HFF-Myc (cell line): Measurements from ENCODE around the gene DTHD1.

ENCODE experiments used
- DNase-seq: peaks from one replicate; pipeline ENCODE4 v3.0.0-alpha.2; 2011; ENCODE audit warnings: low read depth; ENCODE audit errors: extremely low read depth
- H3K4me3 ChIP-seq: replicated peaks from 2 replicates; pipeline ENCODE4 v1.5.1; 2011; ENCODE audit warnings: low read depth, mild to moderate bottlenecking, control low read depth, low read length
- CTCF ChIP-seq: IDR thresholded peaks from 2 replicates; pipeline ENCODE4 v1.5.1; 2012; ENCODE audit warnings: mild to moderate bottlenecking, low read depth, low read length, control low read depth; ENCODE audit errors: missing control alignments

The DTHD1 gene

DNA sequence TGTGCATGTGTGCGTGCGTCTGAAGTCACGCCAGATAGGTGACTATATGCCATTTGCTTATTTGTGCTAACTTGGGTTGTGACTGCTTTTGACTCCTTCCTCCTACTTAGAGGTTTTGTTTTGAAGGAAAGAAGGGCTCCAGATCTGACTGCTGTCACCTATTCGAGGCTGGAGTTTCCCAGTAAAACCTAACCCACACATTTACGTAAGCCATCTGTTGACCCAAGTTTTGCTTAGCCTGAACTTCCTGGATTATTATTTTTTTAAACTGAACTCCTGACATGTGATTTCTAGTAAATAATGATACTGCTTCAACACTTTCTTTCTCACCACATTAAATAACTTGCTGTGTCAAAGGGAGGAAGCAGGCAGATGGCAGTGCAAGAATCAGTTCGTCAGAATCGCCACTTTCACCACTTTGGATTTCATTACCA lies 41.5 kb downstream of the DTHD1 start:
- DNase-seq: no peak
- H3K4me3 ChIP-seq: no peak overlapping the region
- no peak for TF ChIP-seq CTCF

GRCh38 chr4:36323816-36324419 lies 42.5 kb downstream of the DTHD1 start:
- no peak overlapping the region for H3K4me3 ChIP-seq
- TF ChIP-seq CTCF: no peak
- no peak for DNase-seq

DNA sequence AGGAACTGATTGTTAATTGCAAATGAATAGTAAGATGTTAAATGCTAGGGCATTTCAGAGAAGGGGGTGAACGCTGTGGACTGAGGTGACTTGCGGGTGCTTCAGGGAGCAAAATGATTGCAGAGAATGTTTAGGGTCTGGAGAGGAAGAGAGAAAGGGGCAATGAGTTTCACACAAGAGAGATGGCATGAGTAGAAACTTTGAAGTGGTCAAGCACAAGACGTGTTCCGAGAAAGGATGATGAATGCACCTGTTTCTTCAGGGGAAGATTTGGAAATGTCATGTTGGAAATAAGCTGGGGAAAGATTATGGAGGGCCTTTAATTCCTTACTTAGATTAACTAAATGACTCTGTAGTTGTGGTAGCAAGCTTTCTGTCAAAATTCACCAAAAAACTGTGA lies 43.4 kb downstream of the DTHD1 start:
- no peak for TF ChIP-seq CTCF
- DNase-seq: no peak
- no peak overlapping the region for H3K4me3 ChIP-seq

GRCh38 chr4:36325499-36325898 lies 44.1 kb downstream of the DTHD1 start:
- no peak for DNase-seq
- TF ChIP-seq CTCF: no peak
- no peak overlapping the region for H3K4me3 ChIP-seq

DNA sequence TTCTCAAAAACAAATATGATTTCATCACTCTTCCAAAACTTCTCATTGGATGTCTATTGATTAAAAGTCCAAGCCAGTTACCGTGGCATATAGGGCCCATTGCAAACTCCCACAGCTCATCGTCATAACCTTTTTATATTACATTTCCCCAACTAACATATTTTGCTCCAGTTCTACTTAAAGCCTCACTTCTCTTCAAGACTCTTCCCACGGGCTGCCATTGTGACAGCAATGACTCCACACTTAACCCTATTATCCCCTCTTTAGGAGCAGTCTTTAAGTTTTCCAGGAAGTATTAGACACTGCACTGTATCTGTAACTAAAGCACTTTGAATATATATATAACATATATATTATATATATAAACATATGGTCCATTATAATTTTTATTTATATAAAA lies 44.5 kb downstream of the DTHD1 start:
- TF ChIP-seq CTCF: no peak
- no peak overlapping the region for H3K4me3 ChIP-seq
- no peak for DNase-seq

DNA sequence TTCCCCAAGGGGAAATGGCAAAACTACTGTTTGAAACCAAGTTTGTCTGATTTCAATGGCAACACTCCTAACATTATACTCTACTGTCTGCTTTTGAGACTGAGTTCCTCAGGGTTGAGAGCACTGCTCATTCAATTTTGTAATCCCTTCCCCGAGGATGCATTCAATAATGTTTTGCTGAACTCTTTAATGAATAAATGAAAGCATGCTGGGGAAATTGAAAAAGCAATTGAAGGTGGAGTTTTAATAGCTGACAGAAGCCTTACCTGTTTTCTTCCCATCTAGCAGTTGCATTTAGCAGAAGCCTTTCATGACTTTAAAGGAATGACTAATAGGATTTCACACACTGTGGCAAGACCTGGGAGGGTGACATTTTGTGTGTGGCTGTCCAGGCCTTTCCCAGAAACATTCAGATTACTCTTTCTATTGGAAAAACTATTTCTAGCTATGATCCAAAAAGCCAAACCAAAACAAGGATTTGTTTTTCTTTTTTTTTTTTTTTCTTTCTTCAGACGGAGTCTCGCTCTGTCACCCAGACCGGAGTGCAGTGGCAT lies 45.1 kb downstream of the DTHD1 start:
- no peak overlapping the region for H3K4me3 ChIP-seq
- TF ChIP-seq CTCF: no peak
- DNase-seq: no peak

DNA sequence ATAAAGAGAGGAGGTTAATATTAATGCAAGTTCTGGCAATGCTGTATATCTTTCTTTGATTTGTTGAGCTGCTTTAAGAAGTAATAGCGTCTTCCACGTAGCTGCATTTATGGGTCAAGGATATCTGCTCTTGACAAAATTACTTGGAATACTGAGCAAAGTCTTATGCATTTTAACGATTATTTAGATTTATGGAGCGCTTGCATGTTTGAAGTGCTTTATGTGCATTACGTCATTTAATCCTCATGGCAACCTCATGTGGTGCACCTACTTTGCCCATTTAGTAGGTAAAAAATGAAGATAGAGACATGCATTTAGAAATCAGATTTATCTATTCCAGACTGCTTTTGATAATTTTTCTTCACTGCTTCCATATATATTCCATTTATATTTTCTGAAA lies 46.0 kb downstream of the DTHD1 start:
- H3K4me3 ChIP-seq: no peak overlapping the region
- TF ChIP-seq CTCF: no peak
- DNase-seq: no peak
